SIG-M5 (cell line): ENCODE data around the gene ZDHHC16.
A peak's percentile ranks its signal among the peaks of the same experiment; 100 is the strongest.
"Not testable (repeated sequence)": the region's sequence is repeated elsewhere in the genome, so short reads cannot be mapped to it uniquely, and the experiment has no call there.

Experiments used
- DNase-seq: peaks from one replicate; lab custom pipeline; 2025; lab: John Stamatoyannopoulos, UW

ZDHHC16 gene

GRCh38 chr10:97445722-97446639 lies at the start of gene ZDHHC16, which contains the start of gene EXOSC1:
Gene ZDHHC16 (plus strand): TSS chr10:97446175. CDS start chr10:97451676, 5,501 bp downstream.
Gene EXOSC1 (minus strand): TSS chr10:97446006. CDS start chr10:97445985, 21 bp downstream.
- peak; percentile 92 for DNase-seq

GRCh38 chr10:97399843-97400545 lies 46.0 kb upstream of the ZDHHC16 start:
- DNase-seq = peak; percentile 20

- peak; percentile 94 for DNase-seq
Observed at GRCh38 chr10:97400665-97401454, 45.1 kb upstream of the ZDHHC16 start, which contains the start of gene RRP12. Gene RRP12 (minus strand): TSS chr10:97401340. CDS start chr10:97401231, 109 bp downstream.

GRCh38 chr10:97401455-97401919 lies 44.5 kb upstream of the ZDHHC16 start:
- no peak for DNase-seq

GRCh38 chr10:97404044-97404443 lies 41.9 kb upstream of the ZDHHC16 start:
- DNase-seq = no peak

- peak; percentile 32 for DNase-seq
Observed at GRCh38 chr10:97406064-97406463, 39.9 kb upstream of the ZDHHC16 start.

GRCh38 chr10:97406483-97406882 lies 39.5 kb upstream of the ZDHHC16 start:
- DNase-seq = not testable (repeated sequence)

- DNase-seq = peak; percentile 30
Observed at GRCh38 chr10:97407211-97407951, 38.6 kb upstream of the ZDHHC16 start.

GRCh38 chr10:97407952-97408248 lies 38.1 kb upstream of the ZDHHC16 start:
- no peak for DNase-seq

- no peak for DNase-seq
Observed at GRCh38 chr10:97408496-97408992, 37.4 kb upstream of the ZDHHC16 start.

GRCh38 chr10:97411406-97411805 lies 34.6 kb upstream of the ZDHHC16 start:
- no peak for DNase-seq

- DNase-seq = no peak
Observed at GRCh38 chr10:97412891-97413304, 33.1 kb upstream of the ZDHHC16 start.

- no peak for DNase-seq
Observed at GRCh38 chr10:97416565-97416964, 29.4 kb upstream of the ZDHHC16 start.

GRCh38 chr10:97423757-97424098 lies 22.2 kb upstream of the ZDHHC16 start:
- DNase-seq = not testable (repeated sequence)

- DNase-seq = peak; percentile 40
Observed at GRCh38 chr10:97425964-97426775, 19.8 kb upstream of the ZDHHC16 start, which contains the start of gene PGAM1. Gene PGAM1 (plus strand): TSS chr10:97426191. CDS start chr10:97426308, 117 bp downstream.

GRCh38 chr10:97426776-97427570 lies 19.0 kb upstream of the ZDHHC16 start:
- DNase-seq = no peak

- DNase-seq = no peak
Observed at GRCh38 chr10:97427571-97428179, 18.3 kb upstream of the ZDHHC16 start.

- DNase-seq = no peak
Observed at GRCh38 chr10:97428572-97428981, 17.4 kb upstream of the ZDHHC16 start.

GRCh38 chr10:97434055-97434454 lies 11.9 kb upstream of the ZDHHC16 start:
- no peak for DNase-seq
